A673 (cell line): ENCODE results near the gene E2F7. TPM values are rescaled to one million over a fixed set of nuclear protein-coding genes. Genes with fewer than 3 reads are reported as not detected.

ENCODE experiments used
- BruUV-seq: library from RNA; stranded (reverse); fragments of 400-500 nt; replicated peaks from 2 replicates; lab custom pipeline; 2021; lab: Mats Ljungman, UMichigan
- CTCF ChIA-PET: fragments of 300-600 bp; sonication (Branson Sonifier 250); formaldehyde crosslinking; loops from one replicate; lab custom pipeline; 2022; ENCODE audit warnings: antibody characterized with exemption; lab: Charles Lee
- POLR2A ChIA-PET: fragments of 300-600 bp; sonication (Branson Sonifier 250); formaldehyde crosslinking; loops from one replicate; lab custom pipeline; 2022; ENCODE audit warnings: antibody characterized with exemption; ENCODE audit not compliant: low non-redundant PET; lab: Charles Lee
- DNase-seq: peaks from one replicate; pipeline ENCODE4 v3.0.0-alpha.2; 2015; ENCODE audit warnings: low spot score
- H3K27ac ChIP-seq: fragments of 200-600 bp; sonication (generic); 2 replicates; pipeline ENCODE4 v1.5.1; 2016; ENCODE audit warnings: mixed run types, low read depth, mild to moderate bottlenecking, mixed read lengths, antibody characterized with exemption, low read length; ENCODE audit not compliant: poor library complexity, severe bottlenecking
- H3K27me3 ChIP-seq: fragments of 200-600 bp; sonication (generic); replicated peaks from 2 replicates; pipeline ENCODE4 v1.6.1; 2017; ENCODE audit warnings: mixed run types, low read depth, mild to moderate bottlenecking, mixed read lengths, antibody characterized with exemption, low read length; ENCODE audit not compliant: insufficient read depth, poor library complexity
- H3K36me3 ChIP-seq: fragments of 200-600 bp; sonication (generic); 2 replicates; pipeline ENCODE4 v1.6.1; 2016; ENCODE audit warnings: mixed run types, mild to moderate bottlenecking, mixed read lengths, antibody characterized with exemption, low read length; ENCODE audit not compliant: insufficient read depth, poor library complexity, severe bottlenecking
- H3K4me1 ChIP-seq: fragments of 200-600 bp; sonication (generic); 2 replicates; pipeline ENCODE4 v1.6.1; 2017; ENCODE audit warnings: mixed run types, mild to moderate bottlenecking, mixed read lengths, antibody characterized with exemption, low read length; ENCODE audit not compliant: insufficient read depth, poor library complexity, severe bottlenecking
- H3K4me3 ChIP-seq: fragments of 200-600 bp; sonication (generic); 2 replicates; pipeline ENCODE4 v1.5.1; 2016; ENCODE audit warnings: low read depth, mixed run types, mild to moderate bottlenecking, mixed read lengths, low read length; ENCODE audit not compliant: poor library complexity, severe bottlenecking
- H3K9me3 ChIP-seq: fragments of 200-600 bp; sonication (generic); 2 replicates; pipeline ENCODE4 v1.6.1; 2016; ENCODE audit warnings: mixed run types, low read depth, mild to moderate bottlenecking, mixed read lengths, antibody characterized with exemption, low read length; ENCODE audit not compliant: poor library complexity, severe bottlenecking
- CTCF ChIP-seq: fragments of 300-800, 200-600 bp; sonication (generic); conservative IDR thresholded peaks from 2 replicates; pipeline ENCODE4 v1.5.1; 2017; ENCODE audit warnings: low read depth, mild to moderate bottlenecking, antibody characterized with exemption, low read length, moderate library complexity, mixed read lengths
- EZH2 ChIP-seq: fragments of 200-600 bp; sonication (generic); IDR thresholded peaks from 2 replicates; pipeline ENCODE4 v1.6.1; 2017; ENCODE audit warnings: borderline replicate concordance, low read depth, mild to moderate bottlenecking, mixed read lengths, antibody characterized with exemption, low read length; ENCODE audit not compliant: poor library complexity, severe bottlenecking
- intact Hi-C: fragments of 100-400 bp; cut with micrococcal nuclease; formaldehyde crosslinking; loops from one replicate; pipeline ENCODE4 v1.10.0; 2022; ENCODE audit not compliant: unreplicated experiment
- total RNA-seq: library from RNA; stranded (reverse); gene quantifications from 2 replicates; pipeline ENCODE4 v1.2.3, GENCODE V29; 2021

E2F7 gene
- total RNA-seq, 1 experiment from 2014 or later: 26.7 TPM

GRCh38 chr12:77023501-77023900 lies 41.9 kb downstream of the E2F7 start:
- Histone ChIP-seq H3K9me3 (no peaks in the 10 kb centered on the region), H3K27ac (no peak overlapping the region), H3K4me1 (no peaks in the 10 kb centered on the region), H3K27me3 (no peaks in the 10 kb centered on the region), H3K36me3 (peaks cover 51% of the 10 kb centered on the region), H3K4me3 (no peak overlapping the region)
- TF ChIP-seq EZH2 (no peak), CTCF (0 out of 2 replicates have a peak, but pooled peaks have one; percentile 28)
- BruUV-seq: no TSS peak
- ChIA-PET CTCF (interaction anchor here (1.0 kb wide), 1 partner anchor 13 kb away, joined by 3 read pairs; no protein-coding TSS in a partner anchor), POLR2A (no interaction called here)
- intact Hi-C loops: no loop called here
- peak; percentile 36 for DNase-seq

- Histone ChIP-seq H3K4me3 (no peak overlapping the region), H3K27me3 (no peaks in the 10 kb centered on the region), H3K27ac (no peak overlapping the region), H3K4me1 (no peaks in the 10 kb centered on the region), H3K9me3 (no peaks in the 10 kb centered on the region), H3K36me3 (peaks cover 28% of the 10 kb centered on the region)
- intact Hi-C loops: loop anchor here (10.0 kb wide), 2 partner anchors 195 to 225 kb away; no protein-coding TSS in a partner anchor
- no peak for DNase-seq
- no TSS peak for BruUV-seq
- POLR2A ChIA-PET: no interaction called here
- no peak for TF ChIP-seq CTCF
- no peak for TF ChIP-seq EZH2
- CTCF ChIA-PET: no interaction called here
Observed at GRCh38 chr12:77019920-77020319, 45.4 kb downstream of the E2F7 start.

GRCh38 chr12:77016606-77017005 lies 48.8 kb downstream of the E2F7 start:
- Histone ChIP-seq H3K4me1 (no peaks in the 10 kb centered on the region), H3K36me3 (peaks cover 12% of the 10 kb centered on the region), H3K9me3 (no peaks in the 10 kb centered on the region), H3K27me3 (no peaks in the 10 kb centered on the region), H3K4me3 (no peak overlapping the region), H3K27ac (no peak overlapping the region)
- BruUV-seq: no TSS peak
- ChIA-PET CTCF (no interaction called here), POLR2A (no interaction called here)
- no peak for DNase-seq
- intact Hi-C loops: loop anchor here (10.0 kb wide), 2 partner anchors 192 to 222 kb away; no protein-coding TSS in a partner anchor
- TF ChIP-seq CTCF: no peak
- no peak for TF ChIP-seq EZH2
